ENCODE results near the gene CELF2. TPM values are rescaled to one million over a fixed set of nuclear protein-coding genes. Genes with fewer than 3 reads are reported as not detected.

CELF2 gene
- total RNA-seq, 2 donors from 2014 or later = 30.2 to 34.4 TPM

DNA sequence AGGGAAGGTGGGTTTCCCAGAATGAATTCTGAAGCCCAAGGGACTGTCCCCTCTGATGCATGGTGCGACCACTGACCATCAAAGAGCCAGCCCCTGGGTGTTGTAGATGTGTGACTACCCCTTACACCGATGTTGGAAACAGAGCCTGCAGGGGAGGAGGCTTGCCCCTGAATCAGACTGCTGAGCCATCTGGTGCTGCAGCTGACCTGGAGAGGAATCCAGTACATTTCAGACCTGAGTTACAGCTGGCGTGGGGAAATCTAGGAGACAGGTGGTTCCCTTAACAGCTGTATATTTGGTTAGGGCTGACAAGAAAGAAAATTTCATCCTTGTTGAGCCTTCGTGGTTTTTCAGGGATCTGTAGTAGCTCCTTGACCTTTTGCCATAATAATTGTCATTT lies 195.5 kb downstream of the CELF2 start:
- Histone ChIP-seq H3K36me3 (no peaks in the 10 kb centered on the region), H3K27me3 (no peaks in the 10 kb centered on the region), H3K9ac (ENCODE audit: low read depth in 2 of 2, low read length in 2 of 2) (no peak overlapping the region), H3K9me3 (no peaks in the 10 kb centered on the region), H3K27ac (no peak overlapping the region), H3K4me1 (peaks cover 3% of the 10 kb centered on the region), H3K4me3 (no peak overlapping the region)
- TF ChIP-seq, protein P1, sequence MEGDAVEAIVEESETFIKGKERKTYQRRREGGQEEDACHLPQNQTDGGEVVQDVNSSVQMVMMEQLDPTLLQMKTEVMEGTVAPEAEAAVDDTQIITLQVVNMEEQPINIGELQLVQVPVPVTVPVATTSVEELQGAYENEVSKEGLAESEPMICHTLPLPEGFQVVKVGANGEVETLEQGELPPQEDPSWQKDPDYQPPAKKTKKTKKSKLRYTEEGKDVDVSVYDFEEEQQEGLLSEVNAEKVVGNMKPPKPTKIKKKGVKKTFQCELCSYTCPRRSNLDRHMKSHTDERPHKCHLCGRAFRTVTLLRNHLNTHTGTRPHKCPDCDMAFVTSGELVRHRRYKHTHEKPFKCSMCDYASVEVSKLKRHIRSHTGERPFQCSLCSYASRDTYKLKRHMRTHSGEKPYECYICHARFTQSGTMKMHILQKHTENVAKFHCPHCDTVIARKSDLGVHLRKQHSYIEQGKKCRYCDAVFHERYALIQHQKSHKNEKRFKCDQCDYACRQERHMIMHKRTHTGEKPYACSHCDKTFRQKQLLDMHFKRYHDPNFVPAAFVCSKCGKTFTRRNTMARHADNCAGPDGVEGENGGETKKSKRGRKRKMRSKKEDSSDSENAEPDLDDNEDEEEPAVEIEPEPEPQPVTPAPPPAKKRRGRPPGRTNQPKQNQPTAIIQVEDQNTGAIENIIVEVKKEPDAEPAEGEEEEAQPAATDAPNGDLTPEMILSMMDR (IDR thresholded peaks at IDR 0.05) = no peak
- no peak for DNase-seq
- intact Hi-C loops (cut with DNase I) = no loop called here

DNA sequence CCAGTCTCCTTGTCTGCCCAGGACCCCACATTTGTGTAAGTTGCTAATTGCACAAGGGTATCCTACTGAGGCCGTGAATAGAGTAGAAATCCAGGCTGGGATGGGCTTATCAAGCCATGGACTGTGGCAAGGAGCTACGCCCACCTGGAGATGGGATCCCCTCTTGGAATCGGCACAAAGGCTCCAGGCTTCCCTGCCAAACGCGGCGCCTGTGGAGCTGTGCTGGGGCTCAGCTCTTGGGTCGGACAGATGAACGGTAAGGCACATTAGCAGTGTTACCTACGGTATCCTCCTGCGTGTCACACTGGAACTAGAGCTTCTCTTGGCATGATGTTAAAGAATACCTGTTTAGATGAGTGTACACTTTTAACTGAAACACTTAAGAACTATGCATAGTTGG lies 196.7 kb downstream of the CELF2 start:
- no peak overlapping the region for H3K4me3 ChIP-seq
- H3K9ac ChIP-seq (ENCODE audit: low read depth in 2 of 2, low read length in 2 of 2) = no peak overlapping the region
- H3K4me1 ChIP-seq = no peaks in the 10 kb centered on the region
- TF ChIP-seq, protein P1 (IDR thresholded peaks at IDR 0.05) = no peak
- no peak overlapping the region for H3K27ac ChIP-seq
- intact Hi-C loops (cut with DNase I) = no loop called here
- no peaks in the 10 kb centered on the region for H3K27me3 ChIP-seq
- H3K36me3 ChIP-seq = no peaks in the 10 kb centered on the region
- DNase-seq = no peak
- no peaks in the 10 kb centered on the region for H3K9me3 ChIP-seq

DNA sequence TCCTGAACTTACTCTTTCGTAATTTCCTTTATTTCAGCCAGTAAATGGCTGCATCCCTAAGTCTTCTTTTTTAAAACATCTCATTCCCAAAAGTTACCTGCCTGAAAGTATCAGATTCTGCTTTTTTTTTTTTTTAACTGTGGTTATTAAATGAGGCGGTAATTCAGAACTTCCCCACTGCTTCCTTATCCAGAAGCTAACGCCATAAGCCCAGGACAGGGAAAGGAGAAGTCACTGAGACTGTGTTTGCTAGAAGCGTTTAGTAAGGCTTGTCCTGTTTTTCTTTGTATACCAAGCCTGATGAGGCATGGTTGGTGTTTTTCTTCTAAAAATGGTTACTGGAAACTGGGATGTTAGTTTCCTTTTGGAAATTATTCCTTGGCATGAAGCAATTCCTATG lies 197.8 kb downstream of the CELF2 start:
- Histone ChIP-seq H3K36me3 (no peaks in the 10 kb centered on the region), H3K27ac (no peak overlapping the region), H3K9me3 (no peaks in the 10 kb centered on the region), H3K27me3 (no peaks in the 10 kb centered on the region), H3K9ac (ENCODE audit: low read depth in 2 of 2, low read length in 2 of 2) (no peak overlapping the region), H3K4me1 (no peaks in the 10 kb centered on the region), H3K4me3 (no peak overlapping the region)
- intact Hi-C loops (cut with DNase I) = no loop called here
- no peak for DNase-seq
- TF ChIP-seq, protein P1 (IDR thresholded peaks at IDR 0.05) = no peak

DNA sequence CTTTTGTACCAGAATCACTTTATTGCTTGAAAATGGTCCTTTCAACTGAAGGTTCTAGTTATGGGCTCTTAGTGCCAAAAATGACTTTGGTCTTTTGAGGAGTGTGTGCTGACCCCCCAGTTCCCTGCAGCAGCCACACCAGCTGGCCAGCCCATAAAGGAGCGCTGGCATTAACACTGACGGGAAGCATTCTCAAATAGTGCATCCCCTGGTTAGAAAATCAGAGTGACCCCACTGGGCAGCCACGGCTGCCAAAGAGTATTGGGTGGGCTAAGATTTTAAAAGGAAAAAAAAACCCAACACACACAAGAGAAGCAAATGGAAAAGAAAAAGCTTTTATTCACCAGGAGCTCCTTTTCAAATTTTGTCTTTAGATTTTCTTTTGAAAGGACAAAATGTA lies 199.8 kb downstream of the CELF2 start:
- Histone ChIP-seq H3K9me3 (no peaks in the 10 kb centered on the region), H3K27me3 (no peaks in the 10 kb centered on the region), H3K4me3 (no peak overlapping the region), H3K27ac (no peak overlapping the region), H3K4me1 (no peaks in the 10 kb centered on the region), H3K36me3 (no peaks in the 10 kb centered on the region), H3K9ac (ENCODE audit: low read depth in 2 of 2, low read length in 2 of 2) (no peak overlapping the region)
- TF ChIP-seq, protein P1 (IDR thresholded peaks at IDR 0.05) = no peak
- DNase-seq = no peak
- intact Hi-C loops (cut with DNase I) = no loop called here

DNA sequence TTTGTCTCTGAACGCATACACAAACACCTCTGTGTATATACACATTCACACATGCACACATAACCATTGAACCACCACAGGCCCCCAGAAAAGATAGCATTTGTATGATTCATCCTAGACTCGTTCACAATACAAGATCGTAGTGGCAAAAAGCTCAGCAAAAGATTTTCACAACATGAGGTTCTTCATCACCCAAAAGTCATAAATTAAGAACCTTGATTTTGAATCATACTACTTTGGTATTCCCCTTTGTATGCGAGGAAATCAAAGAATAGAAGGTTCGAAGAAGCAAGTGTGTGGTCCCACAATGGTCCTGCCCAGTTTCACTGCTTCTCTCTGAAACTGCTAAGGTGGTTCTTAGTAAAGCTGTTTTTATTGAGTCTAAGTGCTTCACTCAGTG lies 200.7 kb downstream of the CELF2 start:
- no peak for DNase-seq
- Histone ChIP-seq H3K36me3 (no peaks in the 10 kb centered on the region), H3K9ac (ENCODE audit: low read depth in 2 of 2, low read length in 2 of 2) (no peak overlapping the region), H3K4me3 (no peak overlapping the region), H3K4me1 (no peaks in the 10 kb centered on the region), H3K27me3 (no peaks in the 10 kb centered on the region), H3K27ac (no peak overlapping the region), H3K9me3 (no peaks in the 10 kb centered on the region)
- TF ChIP-seq, protein P1 (IDR thresholded peaks at IDR 0.05) = no peak
- intact Hi-C loops (cut with DNase I) = no loop called here

DNA sequence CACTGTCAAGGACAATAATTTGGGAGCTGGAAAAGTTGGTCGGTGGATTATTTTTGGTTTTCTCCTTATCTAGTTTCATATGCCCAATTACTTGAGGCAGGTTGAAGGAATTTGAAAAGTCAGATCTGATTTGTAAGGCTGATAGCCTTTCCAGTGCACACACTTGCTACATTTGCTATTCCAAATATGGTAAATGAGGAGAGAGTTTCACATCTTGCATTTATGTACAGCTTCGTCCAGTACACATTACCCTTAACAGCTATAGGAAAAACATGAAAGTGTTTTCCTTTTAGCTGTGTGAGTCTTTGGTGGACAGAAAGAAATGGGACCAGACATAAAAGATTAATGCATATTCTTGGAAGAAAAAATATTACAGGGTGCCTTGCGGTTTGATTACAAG lies 201.8 kb downstream of the CELF2 start:
- H3K4me1 ChIP-seq = no peaks in the 10 kb centered on the region
- no peaks in the 10 kb centered on the region for H3K27me3 ChIP-seq
- H3K9ac ChIP-seq (ENCODE audit: low read depth in 2 of 2, low read length in 2 of 2) = no peak overlapping the region
- H3K9me3 ChIP-seq = no peaks in the 10 kb centered on the region
- DNase-seq = no peak
- H3K27ac ChIP-seq = no peak overlapping the region
- intact Hi-C loops (cut with DNase I) = no loop called here
- no peak overlapping the region for H3K4me3 ChIP-seq
- H3K36me3 ChIP-seq = no peaks in the 10 kb centered on the region
- TF ChIP-seq, protein P1 (IDR thresholded peaks at IDR 0.05) = no peak

Data from colonic mucosa (tissue), 4 donors.